H9 (cell line): ENCODE data around the gene FOXJ3. TPM values are rescaled to one million over a fixed set of nuclear protein-coding genes. Genes with fewer than 3 reads are reported as not detected.

Experiments
- DNase-seq: peaks from one replicate; pipeline ENCODE4 v3.0.0-alpha.2; 2017
- H2AFZ ChIP-seq: one replicate; pipeline ENCODE4 v1.6.1; 2013; ENCODE audit warnings: mild to moderate bottlenecking, low read length, control low read depth, moderate library complexity
- H2AK5ac ChIP-seq: 2 replicates; pipeline ENCODE4 v1.6.1; 2013; ENCODE audit warnings: low read length, control low read depth, mixed read lengths; ENCODE audit not compliant: insufficient read length
- H2BK120ac ChIP-seq: one replicate; pipeline ENCODE4 v1.6.1; 2013; ENCODE audit warnings: low read depth, mild to moderate bottlenecking, low read length, control low read depth, inconsistent platforms; ENCODE audit not compliant: poor library complexity, severe bottlenecking
- H2BK12ac ChIP-seq: 2 replicates; pipeline ENCODE4 v1.6.1; 2013; ENCODE audit warnings: low read length, control low read depth, mixed read lengths, low read depth; ENCODE audit not compliant: insufficient read length
- H2BK15ac ChIP-seq: 2 replicates; pipeline ENCODE4 v1.6.1; 2013; ENCODE audit warnings: low read depth, low read length, control low read depth
- H2BK20ac ChIP-seq: one replicate; pipeline ENCODE4 v1.6.1; 2013; ENCODE audit warnings: low read depth, mild to moderate bottlenecking, low read length, control low read depth, inconsistent platforms; ENCODE audit not compliant: poor library complexity, severe bottlenecking
- H2BK5ac ChIP-seq: 2 replicates; pipeline ENCODE4 v1.6.1; 2013; ENCODE audit warnings: low read length, control low read depth, mixed read lengths; ENCODE audit not compliant: insufficient read length
- H3K14ac ChIP-seq: 2 replicates; pipeline ENCODE4 v1.6.1; 2013; ENCODE audit warnings: low read length, control low read depth; ENCODE audit not compliant: insufficient read depth
- H3K18ac ChIP-seq: 2 replicates; pipeline ENCODE4 v1.6.1; 2013; ENCODE audit warnings: low read depth, mild to moderate bottlenecking, mixed read lengths, low read length, control low read depth; ENCODE audit not compliant: insufficient read length
- H3K23ac ChIP-seq: 2 replicates; pipeline ENCODE4 v1.6.1; 2013; ENCODE audit warnings: low read length, control low read depth, mixed read lengths, low read depth; ENCODE audit not compliant: insufficient read length
- H3K23me2 ChIP-seq: 2 replicates; pipeline ENCODE4 v1.6.1; 2013; ENCODE audit warnings: low read depth, mild to moderate bottlenecking, mixed read lengths, low read length, control low read depth; ENCODE audit not compliant: insufficient read length, poor library complexity, severe bottlenecking
- H3K27ac ChIP-seq: 2 replicates; pipeline ENCODE4 v1.5.1; 2013; ENCODE audit warnings: low read length, control low read depth, mixed read lengths, low read depth; ENCODE audit not compliant: insufficient read length
- H3K27me3 ChIP-seq: 2 replicates; pipeline ENCODE4 v1.6.1; 2013; ENCODE audit warnings: low read length, control low read depth, inconsistent platforms; ENCODE audit not compliant: insufficient read depth
- H3K4ac ChIP-seq: 2 replicates; pipeline ENCODE4 v1.6.1; 2013; ENCODE audit warnings: low read depth, mild to moderate bottlenecking, control low read depth, inconsistent platforms, low read length, moderate library complexity
- H3K4me1 ChIP-seq: 2 replicates; pipeline ENCODE4 v1.6.1; 2013; ENCODE audit warnings: low read length, control low read depth, inconsistent platforms; ENCODE audit not compliant: insufficient read depth
- H3K4me2 ChIP-seq: 2 replicates; pipeline ENCODE4 v1.6.1; 2013; ENCODE audit warnings: low read length, control low read depth, mixed read lengths; ENCODE audit not compliant: insufficient read length, insufficient read depth
- H3K56ac ChIP-seq: 2 replicates; pipeline ENCODE4 v1.6.1; 2013; ENCODE audit warnings: low read depth, mild to moderate bottlenecking, mixed read lengths, low read length, control low read depth; ENCODE audit not compliant: insufficient read length
- H3K79me1 ChIP-seq: 2 replicates; pipeline ENCODE4 v1.6.1; 2013; ENCODE audit warnings: low read depth, mild to moderate bottlenecking, moderate library complexity, low read length, control low read depth, inconsistent platforms; ENCODE audit not compliant: insufficient read depth, poor library complexity, severe bottlenecking
- H3K79me2 ChIP-seq: 2 replicates; pipeline ENCODE4 v1.6.1; 2013; ENCODE audit warnings: low read length, control low read depth, inconsistent platforms; ENCODE audit not compliant: insufficient read depth
- H3K9ac ChIP-seq: 2 replicates; pipeline ENCODE4 v1.6.1; 2013; ENCODE audit warnings: low read length, control low read depth, mixed read lengths; ENCODE audit not compliant: insufficient read length; ENCODE audit errors: extremely low read depth
- H3K9me3 ChIP-seq: one replicate; pipeline ENCODE4 v1.6.1; 2013; ENCODE audit warnings: low read depth, low read length, inconsistent platforms; ENCODE audit not compliant: control insufficient read depth
- H3T11ph ChIP-seq: one replicate; pipeline ENCODE4 v1.6.1; 2013; ENCODE audit warnings: mild to moderate bottlenecking, low read length, control low read depth, inconsistent platforms
- H4K20me1 ChIP-seq: one replicate; pipeline ENCODE4 v1.6.1; 2013; ENCODE audit not compliant: control insufficient read depth, insufficient read length, insufficient read depth
- H4K5ac ChIP-seq: 2 replicates; pipeline ENCODE4 v1.6.1; 2013; ENCODE audit warnings: low read depth, mild to moderate bottlenecking, mixed read lengths, low read length, control low read depth; ENCODE audit not compliant: insufficient read length
- H4K8ac ChIP-seq: replicated peaks from 2 replicates; pipeline ENCODE4 v1.6.1; 2013; ENCODE audit warnings: low read length, control low read depth, mixed read lengths, low read depth; ENCODE audit not compliant: insufficient read length
- H4K91ac ChIP-seq: 2 replicates; pipeline ENCODE4 v1.6.1; 2013; ENCODE audit warnings: low read depth, mild to moderate bottlenecking, moderate library complexity, mixed read lengths, low read length, control low read depth; ENCODE audit not compliant: insufficient read length
- H3K27ac Mint-ChIP-seq, 3 experiments: 2 replicates in 2 of 3; 3 replicates in 1 of 3; pipeline ENCODE4 v1.8.0; 2020 to 2021; ENCODE audit warnings: mixed read lengths in 3 of 3, mild to moderate bottlenecking in 1 of 3, moderate library complexity in 1 of 3
- H3K27me3 Mint-ChIP-seq: 2 replicates; pipeline ENCODE4 v1.8.0; 2021; ENCODE audit warnings: low read depth, mild to moderate bottlenecking, moderate library complexity, mixed read lengths
- H3K36me3 Mint-ChIP-seq, 3 experiments: 2 replicates in 2 of 3; 3 replicates in 1 of 3; pipeline ENCODE4 v1.8.0; 2020 to 2021; ENCODE audit warnings: low read depth in 3 of 3, mixed read lengths in 3 of 3; ENCODE audit not compliant: insufficient read depth in 1 of 3
- H3K4me1 Mint-ChIP-seq, 2 experiments: 2 replicates each; pipeline ENCODE4 v1.8.0; 2020; ENCODE audit warnings: mixed read lengths in 2 of 2
- H3K4me3 Mint-ChIP-seq, 2 experiments: 2 replicates in 1 of 2; 3 replicates in 1 of 2; pipeline ENCODE4 v1.8.0; 2020 to 2021; ENCODE audit warnings: mild to moderate bottlenecking in 2 of 2, mixed read lengths in 2 of 2, moderate library complexity in 1 of 2
- H3K9me3 Mint-ChIP-seq, 2 experiments: 2 replicates in 1 of 2; 3 replicates in 1 of 2; pipeline ENCODE4 v1.8.0; 2020; ENCODE audit warnings: mild to moderate bottlenecking in 2 of 2, mixed read lengths in 2 of 2, moderate library complexity in 1 of 2
- WGBS: extraction: QIAGEN DNeasy Blood & Tissue Kit; methylation state at CpG from one replicate; pipeline ENCODE4 v1.1.7; 2013; ENCODE audit warnings: missing lambda C conversion rate, low lambda C conversion rate, mixed read lengths; ENCODE audit not compliant: insufficient read length; ENCODE audit errors: extremely low coverage; 5-methylcytosine and 5-hydroxymethylcytosine counted together
- total RNA-seq: library from RNA; stranded (reverse); gene quantifications from 2 replicates; pipeline ENCODE4 v1.2.1, GENCODE V29; 2021
- TF ChIP-seq, protein P1 (sequence below): fragments of 200-600 bp; sonication (generic); conservative IDR thresholded peaks from 3 replicates; pipeline ENCODE4 v1.8.0; 2021; ENCODE audit warnings: antibody characterized with exemption, mild to moderate bottlenecking

The FOXJ3 gene
- total RNA-seq, 1 experiment from 2014 or later: 49.9 TPM

DNA sequence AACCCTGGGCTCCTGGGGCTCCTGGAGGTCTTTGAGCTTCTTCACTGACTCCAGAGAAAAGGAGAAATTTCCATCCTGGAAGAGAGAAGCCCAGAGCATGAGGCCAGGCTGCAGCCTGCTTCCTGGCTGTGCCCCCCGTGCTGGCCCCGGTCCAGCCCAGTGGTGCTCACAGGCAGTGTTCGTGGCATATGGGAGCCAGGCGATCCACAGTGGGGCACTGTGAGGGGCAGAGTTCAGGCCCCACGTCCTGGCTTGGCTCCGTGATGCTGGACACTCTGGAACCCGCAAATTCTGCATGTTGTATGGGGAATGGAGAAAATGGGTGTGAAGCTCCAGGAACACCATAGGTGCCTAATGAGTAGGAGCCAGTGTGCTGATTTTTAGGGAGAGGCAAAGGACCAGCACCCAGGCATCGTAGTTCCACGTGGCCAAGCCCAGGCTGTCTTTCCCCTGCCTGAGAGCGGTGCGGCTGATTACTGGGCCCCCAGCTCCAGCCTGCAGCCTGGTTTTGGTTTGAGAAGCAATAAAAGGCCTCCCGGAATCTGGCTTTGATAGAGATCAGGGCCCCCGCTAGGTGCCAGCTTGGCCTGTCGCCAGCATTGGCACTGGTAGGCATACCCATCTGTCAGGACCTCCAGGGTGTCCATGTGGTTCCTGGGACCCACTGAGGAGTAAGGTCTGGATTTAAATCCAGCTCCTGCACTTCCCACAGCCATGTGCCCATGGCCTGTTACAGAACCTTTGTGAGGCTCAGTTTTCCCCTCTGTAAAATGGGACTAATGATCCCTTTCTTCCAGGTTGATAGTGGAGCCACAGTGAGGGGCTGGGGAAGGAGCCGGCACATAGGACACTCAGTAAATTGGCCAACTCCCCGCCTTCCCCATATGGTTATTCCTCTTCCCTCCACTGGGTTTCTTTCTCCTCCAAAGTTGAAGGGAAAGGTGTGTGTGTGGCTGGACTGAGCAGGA lies 171.2 kb downstream of the FOXJ3 start:
- no peaks in the 10 kb centered on the region for H3K36me3 Mint-ChIP-seq
- Histone ChIP-seq H3K27ac (no peak overlapping the region), H3K4me2 (no peak overlapping the region), H3K23ac (no peak overlapping the region), H3K9me3 (no peaks in the 10 kb centered on the region), H2BK12ac (no peak overlapping the region), H3K23me2 (no peaks in the 10 kb centered on the region), H2AK5ac (no peak overlapping the region), H2BK15ac (no peak overlapping the region), H2BK5ac (no peak overlapping the region), H3K56ac (no peak overlapping the region), H3K9ac (no peak overlapping the region), H2BK20ac (no peak overlapping the region), H3K18ac (no peak overlapping the region), H3T11ph (no peak overlapping the region), H3K4me1 (no peaks in the 10 kb centered on the region; the same call in 1 of the 2 replicates), H2AFZ (no peak overlapping the region), H3K14ac (no peak overlapping the region), H4K20me1 (no peaks in the 10 kb centered on the region), H3K79me2 (no peaks in the 10 kb centered on the region), H4K5ac (no peak overlapping the region), H3K4ac (no peak overlapping the region), H3K27me3 (no peaks in the 10 kb centered on the region), H3K79me1 (no peaks in the 10 kb centered on the region), H4K8ac (no peak overlapping the region), H2BK120ac (no peak overlapping the region), H4K91ac (no peak overlapping the region)
- WGBS: no CpG with 5 or more reads among the region's 16 CpGs
- TF ChIP-seq, protein P1, sequence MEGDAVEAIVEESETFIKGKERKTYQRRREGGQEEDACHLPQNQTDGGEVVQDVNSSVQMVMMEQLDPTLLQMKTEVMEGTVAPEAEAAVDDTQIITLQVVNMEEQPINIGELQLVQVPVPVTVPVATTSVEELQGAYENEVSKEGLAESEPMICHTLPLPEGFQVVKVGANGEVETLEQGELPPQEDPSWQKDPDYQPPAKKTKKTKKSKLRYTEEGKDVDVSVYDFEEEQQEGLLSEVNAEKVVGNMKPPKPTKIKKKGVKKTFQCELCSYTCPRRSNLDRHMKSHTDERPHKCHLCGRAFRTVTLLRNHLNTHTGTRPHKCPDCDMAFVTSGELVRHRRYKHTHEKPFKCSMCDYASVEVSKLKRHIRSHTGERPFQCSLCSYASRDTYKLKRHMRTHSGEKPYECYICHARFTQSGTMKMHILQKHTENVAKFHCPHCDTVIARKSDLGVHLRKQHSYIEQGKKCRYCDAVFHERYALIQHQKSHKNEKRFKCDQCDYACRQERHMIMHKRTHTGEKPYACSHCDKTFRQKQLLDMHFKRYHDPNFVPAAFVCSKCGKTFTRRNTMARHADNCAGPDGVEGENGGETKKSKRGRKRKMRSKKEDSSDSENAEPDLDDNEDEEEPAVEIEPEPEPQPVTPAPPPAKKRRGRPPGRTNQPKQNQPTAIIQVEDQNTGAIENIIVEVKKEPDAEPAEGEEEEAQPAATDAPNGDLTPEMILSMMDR: no peak
- H3K4me1 Mint-ChIP-seq: peaks cover 7 to 9% of the 10 kb centered on the region in 2 experiments
- peaks cover 10% of the 10 kb centered on the region for H3K27me3 Mint-ChIP-seq
- DNase-seq: no peak
- no peak overlapping the region for H3K27ac Mint-ChIP-seq
- H3K9me3 Mint-ChIP-seq: peaks cover 0 to 5% of the 10 kb centered on the region in 2 experiments; a peak in 2 of 5 replicates
- H3K4me3 Mint-ChIP-seq: no peak overlapping the region
